C4-2B (cell line): ENCODE results near the gene ZFAND3.

Experiments
- CTCF ChIP-seq: fragments of 450-650 bp; conservative IDR thresholded peaks from 2 replicates; pipeline ENCODE4 v1.5.1; 2017; ENCODE audit warnings: mild to moderate bottlenecking
- ZFX ChIP-seq: fragments of 450-650 bp; IDR thresholded peaks from 2 replicates; pipeline ENCODE4 v1.6.1; 2017

GRCh38 chr6:37788259-37788658 lies 31.3 kb upstream of the ZFAND3 start:
- no peak for TF ChIP-seq CTCF
- TF ChIP-seq ZFX = no peak
